Measurements from ENCODE around the gene LSMEM2. TPM values are rescaled to one million over a fixed set of nuclear protein-coding genes. Genes with fewer than 3 reads are reported as not detected.
A peak's percentile ranks its signal among the peaks of the same experiment; 100 is the strongest.
"Not testable (repeated sequence)": the region's sequence is repeated elsewhere in the genome, so short reads cannot be mapped to it uniquely, and the experiment has no call there.

Gene LSMEM2
- total RNA-seq, 1 donor from 2014 or later, result not detected

DNA sequence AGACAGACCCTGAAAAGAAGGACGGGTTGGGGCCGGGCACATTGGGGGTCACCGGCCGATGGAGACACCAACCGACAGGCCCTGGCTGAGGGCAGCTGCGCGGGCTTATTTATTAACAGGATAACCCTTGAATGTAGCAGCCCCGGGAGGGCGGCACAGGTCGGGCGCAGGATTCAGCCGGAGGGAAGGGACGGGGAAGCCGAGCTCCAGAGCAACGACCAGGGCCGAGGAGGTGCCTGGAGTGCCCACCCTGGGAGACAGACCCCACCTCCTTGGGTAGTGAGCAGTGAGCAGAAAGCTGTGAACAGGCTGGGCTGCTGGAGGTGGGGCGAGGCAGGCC lies 2.2 kb upstream of the LSMEM2 start:
- no peak for DNase-seq (ENCODE audit: low spot score)

GRCh38 chr3:50278123-50278879 lies 586 bp upstream of the LSMEM2 start:
- no peak for DNase-seq (ENCODE audit: low spot score)

GRCh38 chr3:50279255-50280016 lies 549 bp downstream of the LSMEM2 start:
- DNase-seq (ENCODE audit: low spot score), result no peak

DNA sequence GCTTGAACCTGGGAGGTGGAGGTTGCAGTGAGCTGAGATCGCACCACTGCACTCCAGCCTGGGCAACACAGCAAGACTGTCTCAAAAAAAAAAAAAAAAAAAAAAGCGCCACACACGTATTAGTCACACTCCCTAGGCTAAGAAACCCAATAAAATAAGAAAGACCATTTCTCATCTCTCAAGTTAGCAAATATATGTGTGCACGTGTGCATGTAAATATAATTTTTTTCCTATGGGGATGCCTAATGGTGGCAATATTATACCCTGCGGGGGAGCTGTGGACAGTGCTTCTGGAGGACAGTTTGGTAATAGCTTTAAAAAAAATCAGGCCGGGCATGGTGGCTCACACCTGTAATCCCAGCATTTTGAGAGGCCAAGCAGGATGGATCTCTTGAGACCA lies 5.2 kb downstream of the LSMEM2 start:
- not testable (repeated sequence) for DNase-seq (ENCODE audit: low spot score)

- DNase-seq (ENCODE audit: low spot score), result no peak
These were observed 7.7 kb downstream of the LSMEM2 start for GRCh38 chr3:50286322-50287227.

DNA sequence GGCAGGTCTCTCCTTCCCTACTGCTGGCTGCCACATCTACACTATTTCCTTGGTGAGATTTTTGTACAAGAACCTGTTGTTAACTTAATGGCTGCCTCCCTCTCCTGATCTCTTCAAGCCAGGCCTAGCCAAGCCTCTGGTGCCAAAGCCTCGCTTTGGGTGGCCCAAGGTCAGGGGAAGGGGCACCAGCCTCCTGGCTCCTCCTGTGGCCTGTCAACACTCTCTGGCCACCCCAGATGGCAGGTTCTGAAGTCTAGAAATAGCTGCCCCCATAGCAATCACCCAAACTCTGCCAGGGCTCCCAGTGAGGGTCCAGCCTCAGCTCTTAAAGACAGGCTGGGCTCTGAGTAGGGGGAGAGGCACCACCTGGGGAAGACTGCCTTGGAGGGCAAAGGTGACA lies 8.4 kb downstream of the LSMEM2 start:
- DNase-seq (ENCODE audit: low spot score), result no peak

- DNase-seq (ENCODE audit: low spot score), result no peak
These were observed 9.6 kb downstream of the LSMEM2 start for GRCh38 chr3:50288387-50289007.

DNA sequence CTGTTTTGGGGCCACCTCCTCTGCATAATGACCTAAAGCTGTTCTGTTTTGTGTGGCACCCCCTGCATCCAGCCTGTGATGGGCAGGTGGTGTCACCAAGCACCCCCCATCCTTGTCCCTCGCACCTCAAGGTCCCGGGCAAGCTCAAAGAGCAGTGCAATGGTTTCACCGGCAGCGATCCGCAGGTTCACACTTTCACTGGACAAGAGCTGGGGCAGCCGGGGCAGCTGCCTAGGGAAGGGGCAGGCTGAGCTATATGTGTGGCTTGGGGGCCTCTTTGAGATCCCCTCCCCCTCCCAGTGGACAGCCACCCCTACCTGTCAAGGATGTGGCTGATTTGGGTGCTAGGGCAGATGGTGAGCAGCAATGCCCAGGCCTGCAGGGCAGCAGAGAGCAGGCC lies 10.2 kb downstream of the LSMEM2 start:
- DNase-seq (ENCODE audit: low spot score), result no peak

DNA sequence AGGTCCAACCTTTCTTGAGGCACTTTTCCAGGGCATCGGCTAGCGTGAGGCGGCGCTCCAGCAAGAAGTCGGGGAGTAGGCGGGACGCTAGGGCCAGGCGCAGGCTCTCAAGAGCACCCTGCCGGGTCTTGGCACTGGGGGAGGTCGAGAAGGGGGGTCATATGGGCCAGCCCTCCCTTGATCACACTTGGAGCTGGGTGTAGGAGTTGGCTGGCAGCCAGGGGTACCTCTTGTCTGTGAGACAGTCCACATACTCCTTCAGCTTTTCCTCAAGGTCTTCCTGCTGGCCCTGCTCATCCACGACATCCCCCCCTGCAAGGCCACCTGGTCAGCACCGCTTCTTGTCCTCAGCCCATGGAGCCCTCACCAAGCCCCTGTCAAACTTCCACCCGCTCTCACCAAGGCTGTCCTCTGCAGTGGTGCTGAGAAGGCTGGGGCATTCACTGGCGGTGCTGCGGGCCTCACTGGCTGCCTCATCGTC lies 11.3 kb downstream of the LSMEM2 start:
- no peak for DNase-seq (ENCODE audit: low spot score)

- peak; percentile 99 for DNase-seq (ENCODE audit: low spot score)
These were observed 13.5 kb downstream of the LSMEM2 start, which contains the start of gene IFRD2 for GRCh38 chr3:50292159-50293078. Gene IFRD2, minus strand, starts transcription at chr3:50292429. Its CDS starts 155 bp downstream, at chr3:50292274.

- no peak for DNase-seq (ENCODE audit: low spot score)
These were observed 14.4 kb downstream of the LSMEM2 start for GRCh38 chr3:50293079-50293801.

DNA sequence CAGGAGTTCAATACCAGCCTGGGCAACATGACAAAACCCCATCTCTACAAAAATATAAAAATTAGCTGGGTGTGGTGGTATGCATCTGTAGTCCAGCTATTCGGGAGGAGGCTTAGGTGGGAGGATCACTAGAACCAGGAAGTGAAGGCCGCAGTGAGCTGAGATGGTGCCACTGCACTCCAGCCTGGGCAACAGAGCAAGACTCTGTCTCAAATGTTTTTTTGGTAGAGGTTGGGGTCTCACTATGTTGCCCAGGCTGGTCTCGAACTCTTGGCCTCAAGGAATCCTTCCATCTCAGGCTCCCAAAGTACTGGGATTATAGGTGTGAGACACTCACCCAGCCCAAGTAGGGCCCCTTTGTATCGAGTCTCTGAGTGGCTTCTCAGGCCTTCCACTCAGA lies 15.2 kb downstream of the LSMEM2 start:
- no peak for DNase-seq (ENCODE audit: low spot score)

- no peak for DNase-seq (ENCODE audit: low spot score)
These were observed 15.9 kb downstream of the LSMEM2 start for GRCh38 chr3:50294492-50295403.

- no peak for DNase-seq (ENCODE audit: low spot score)
These were observed 16.9 kb downstream of the LSMEM2 start for GRCh38 chr3:50295553-50296431.

- DNase-seq (ENCODE audit: low spot score), result no peak
These were observed 18.0 kb downstream of the LSMEM2 start for GRCh38 chr3:50296721-50297383.

DNA sequence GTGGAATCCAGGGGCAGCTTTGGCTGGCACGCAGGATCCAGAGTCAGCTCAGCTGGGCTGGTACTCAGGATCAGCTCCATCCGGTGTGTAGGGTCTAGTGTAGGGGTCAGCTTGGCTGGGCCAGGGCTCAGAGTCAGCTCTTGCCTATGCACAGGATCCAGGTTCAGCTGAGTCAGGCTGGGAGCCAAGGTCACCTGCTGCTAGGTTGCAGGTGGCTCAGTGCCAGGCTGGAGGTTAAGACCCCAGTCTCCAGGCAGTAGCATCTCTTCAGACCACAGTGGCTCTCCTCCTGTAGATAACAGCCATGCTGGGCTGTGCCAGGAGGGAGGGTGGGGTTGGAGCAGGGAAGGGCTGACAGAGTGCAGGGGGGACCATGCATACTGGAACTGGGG lies 18.5 kb downstream of the LSMEM2 start:
- DNase-seq (ENCODE audit: low spot score), result no peak

Measured in mesenteric fat pad (tissue), 1 donor.